RWPE1 (cell line): Measurements from ENCODE around the gene SPTBN1.

ENCODE experiments used
- CTCF ChIA-PET: fragments of 350-600 bp; sonication (Branson Sonifier 250); formaldehyde crosslinking; extraction: SDS; loops from one replicate; lab custom pipeline; 2021; lab: Yijun Ruan, JAX
- POLR2A ChIA-PET: fragments of 400-600 bp; formaldehyde crosslinking; extraction: SDS; loops from one replicate; lab custom pipeline; 2020; ENCODE audit warnings: antibody characterized with exemption; ENCODE audit not compliant: low non-redundant PET; lab: Yijun Ruan, JAX
- DNase-seq: peaks from one replicate; pipeline ENCODE4 v3.0.0; 2012; ENCODE audit warnings: low spot score
- H3K27ac ChIP-seq: fragments of 450-650 bp; 2 replicates; pipeline ENCODE4 v1.5.1; 2017
- TF ChIP-seq, protein P1 (sequence below): fragments of 450-650 bp; conservative IDR thresholded peaks from 2 replicates; pipeline ENCODE4 v1.5.1; 2017; ENCODE audit warnings: low read depth, mild to moderate bottlenecking

SPTBN1 gene

GRCh38 chr2:54680397-54681041 is 224.4 kb downstream of the SPTBN1 start:
- no peak overlapping the region for H3K27ac ChIP-seq
- TF ChIP-seq, protein P1, sequence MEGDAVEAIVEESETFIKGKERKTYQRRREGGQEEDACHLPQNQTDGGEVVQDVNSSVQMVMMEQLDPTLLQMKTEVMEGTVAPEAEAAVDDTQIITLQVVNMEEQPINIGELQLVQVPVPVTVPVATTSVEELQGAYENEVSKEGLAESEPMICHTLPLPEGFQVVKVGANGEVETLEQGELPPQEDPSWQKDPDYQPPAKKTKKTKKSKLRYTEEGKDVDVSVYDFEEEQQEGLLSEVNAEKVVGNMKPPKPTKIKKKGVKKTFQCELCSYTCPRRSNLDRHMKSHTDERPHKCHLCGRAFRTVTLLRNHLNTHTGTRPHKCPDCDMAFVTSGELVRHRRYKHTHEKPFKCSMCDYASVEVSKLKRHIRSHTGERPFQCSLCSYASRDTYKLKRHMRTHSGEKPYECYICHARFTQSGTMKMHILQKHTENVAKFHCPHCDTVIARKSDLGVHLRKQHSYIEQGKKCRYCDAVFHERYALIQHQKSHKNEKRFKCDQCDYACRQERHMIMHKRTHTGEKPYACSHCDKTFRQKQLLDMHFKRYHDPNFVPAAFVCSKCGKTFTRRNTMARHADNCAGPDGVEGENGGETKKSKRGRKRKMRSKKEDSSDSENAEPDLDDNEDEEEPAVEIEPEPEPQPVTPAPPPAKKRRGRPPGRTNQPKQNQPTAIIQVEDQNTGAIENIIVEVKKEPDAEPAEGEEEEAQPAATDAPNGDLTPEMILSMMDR, result no peak
- no peak for DNase-seq
- CTCF ChIA-PET, result interaction anchor here (0.6 to 0.7 kb wide), 3 partner anchors 13 to 17 kb away, joined by 3 to 6 read pairs (median 6); no protein-coding TSS in a partner anchor
- POLR2A ChIA-PET, result no interaction called here

DNA sequence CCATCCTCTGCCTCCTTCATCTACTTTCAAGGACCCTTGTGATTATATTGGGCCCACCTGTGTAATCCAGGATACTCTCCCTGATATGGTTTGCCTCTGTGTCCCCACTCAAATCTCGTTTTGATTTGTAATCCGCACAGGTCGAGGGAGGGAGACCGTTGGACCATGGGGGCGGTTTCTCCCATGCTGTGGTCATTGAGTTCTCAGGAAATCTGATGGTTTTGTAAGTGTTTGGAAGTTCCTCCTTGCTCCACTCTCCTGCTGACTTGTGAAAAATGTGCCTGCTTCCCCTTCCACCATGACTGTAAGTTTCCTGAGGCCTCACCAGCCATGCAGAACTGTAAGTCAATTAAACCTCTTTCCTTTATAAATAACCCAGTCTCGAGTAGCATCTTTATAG is 225.3 kb downstream of the SPTBN1 start:
- CTCF ChIA-PET, result interaction anchor here (0.6 kb wide), 1 partner anchor 1968 kb away, joined by 3 read pairs; no protein-coding TSS in a partner anchor
- no peak for DNase-seq
- TF ChIP-seq, protein P1, result no peak

GRCh38 chr2:54683596-54683995 is 227.5 kb downstream of the SPTBN1 start:
- ChIA-PET CTCF (interaction anchor here (0.6 to 0.7 kb wide), 2 partner anchors 443 to 566 kb away, joined by 3 to 6 read pairs; no protein-coding TSS in a partner anchor), POLR2A (no interaction called here)
- no peak for DNase-seq
- no peak overlapping the region for H3K27ac ChIP-seq
- TF ChIP-seq, protein P1, result no peak

More for the DNA sequence above, 225.3 kb downstream of the SPTBN1 start:
- POLR2A ChIA-PET, result no interaction called here
- no peak overlapping the region for H3K27ac ChIP-seq

- CTCF ChIA-PET, result interaction anchor here (0.9 kb wide), 1 partner anchor 11 kb away, joined by 5 read pairs; no protein-coding TSS in a partner anchor
- POLR2A ChIA-PET, result no interaction called here
- TF ChIP-seq, protein P1, result no peak
- no peak for DNase-seq
- no peak overlapping the region for H3K27ac ChIP-seq
Observed at GRCh38 chr2:54685263-54685775, 229.2 kb downstream of the SPTBN1 start.

GRCh38 chr2:54687595-54688152 is 231.5 kb downstream of the SPTBN1 start:
- TF ChIP-seq, protein P1, result no peak
- ChIA-PET POLR2A (no interaction called here), CTCF (no interaction called here)
- no peak overlapping the region for H3K27ac ChIP-seq
- DNase-seq, result no peak

GRCh38 chr2:54691445-54692135 is 235.5 kb downstream of the SPTBN1 start:
- ChIA-PET POLR2A (no interaction called here), CTCF (interaction anchor here (0.6 to 2.0 kb wide), 2 partner anchors 13 to 1272 kb away, joined by 3 to 11 read pairs; no protein-coding TSS in a partner anchor)
- no peak overlapping the region for H3K27ac ChIP-seq
- no peak for DNase-seq
- TF ChIP-seq, protein P1, result no peak
